OCI-M2 (cell line): ENCODE data around the gene INHBC.
"Not testable (repeated sequence)": the region's sequence is repeated elsewhere in the genome, so short reads cannot be mapped to it uniquely, and the experiment has no call there.

Source experiments
- DNase-seq: peaks from one replicate; lab custom pipeline; 2025; ENCODE audit not compliant: unreplicated experiment; lab: John Stamatoyannopoulos, UW

INHBC gene

DNA sequence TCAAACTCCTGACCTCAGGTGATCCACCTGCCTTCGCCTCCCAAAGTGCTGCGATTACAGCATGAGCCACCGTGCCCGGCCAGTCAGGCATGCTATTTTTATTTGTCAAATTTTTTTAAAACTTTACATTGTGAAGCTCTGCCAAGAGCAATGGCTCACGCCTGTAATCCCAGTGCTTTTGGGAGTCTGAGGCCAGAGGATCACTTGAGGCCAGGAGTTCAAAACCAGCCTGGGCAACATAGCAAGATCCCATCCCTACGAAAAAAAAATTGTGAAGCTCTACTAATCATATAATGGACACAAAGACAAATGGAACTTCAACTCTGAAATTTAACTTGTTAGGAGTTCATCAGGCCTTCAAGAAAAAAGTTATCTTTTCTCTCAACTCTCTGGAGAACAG, 5.6 kb upstream of the INHBC start:
- no peak for DNase-seq

DNA sequence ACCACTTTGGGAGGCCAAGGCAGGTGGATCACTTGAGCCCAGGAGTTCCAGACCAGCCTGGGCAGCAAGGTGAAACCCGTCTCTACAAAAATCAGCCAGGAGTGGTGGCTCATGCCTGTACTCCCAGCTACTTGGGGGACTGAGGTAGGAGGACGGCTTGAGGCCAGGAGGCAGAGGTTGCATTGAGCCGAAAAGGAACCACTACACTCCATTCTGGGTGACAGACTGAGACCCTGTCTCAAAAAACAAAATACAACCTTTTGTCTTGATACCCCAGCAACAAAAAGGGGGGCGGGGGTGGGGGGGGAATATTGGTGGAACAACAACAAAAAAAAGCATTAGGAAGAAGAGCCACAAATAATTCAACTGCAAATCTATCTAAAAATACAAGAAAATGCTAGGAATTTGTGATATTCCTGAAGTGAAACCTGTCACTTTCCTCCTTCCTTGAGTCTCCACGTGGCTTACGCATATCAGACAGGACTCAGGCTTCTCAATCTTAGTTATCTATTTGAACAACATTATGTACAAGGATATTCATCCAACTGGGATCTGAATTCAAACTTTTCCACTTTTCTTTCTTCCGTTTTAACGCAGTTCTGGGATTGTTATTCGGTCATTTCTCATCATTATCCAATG, 5.0 kb upstream of the INHBC start:
- no peak for DNase-seq

DNA sequence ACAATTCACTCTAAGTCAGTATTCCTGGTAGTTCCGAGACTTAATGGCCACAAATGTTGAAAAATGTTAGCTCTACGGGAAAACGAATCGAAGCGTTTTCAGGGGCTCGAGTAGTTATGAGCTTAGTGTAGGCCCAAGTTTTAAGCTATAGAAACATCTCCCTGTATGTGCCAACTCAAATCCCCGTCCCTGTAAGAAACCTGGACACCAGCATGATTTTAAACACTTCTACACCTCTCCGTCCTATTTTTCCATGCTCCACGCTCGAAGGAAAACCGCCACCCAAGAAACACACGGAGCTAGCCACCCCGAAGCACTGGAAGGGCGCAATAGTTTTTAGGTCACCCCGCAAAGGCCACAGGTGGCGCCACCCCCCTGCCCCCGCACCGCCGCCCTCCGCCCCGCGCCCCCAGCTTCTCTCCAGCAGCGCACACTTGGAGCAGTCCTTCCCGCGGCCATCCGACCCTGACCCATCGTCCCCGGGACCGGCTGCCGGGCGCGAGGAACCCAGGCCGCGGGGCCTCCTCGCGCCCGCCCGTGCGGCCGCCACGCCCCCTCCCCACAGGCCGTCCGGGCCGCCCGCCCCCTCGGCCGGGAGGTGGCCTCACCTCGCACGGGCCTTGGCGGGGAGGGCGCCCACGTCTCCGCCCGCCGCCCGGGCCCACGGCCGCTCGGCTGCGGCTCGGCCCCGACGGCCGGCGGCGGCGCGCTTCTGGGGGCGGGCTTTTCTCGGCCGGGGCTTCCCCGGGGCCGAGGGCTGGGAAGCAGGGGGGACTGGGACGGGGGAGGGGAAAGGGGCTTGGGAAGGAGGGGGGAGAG, 4.3 kb upstream of the INHBC start:
- DNase-seq = no peak

DNA sequence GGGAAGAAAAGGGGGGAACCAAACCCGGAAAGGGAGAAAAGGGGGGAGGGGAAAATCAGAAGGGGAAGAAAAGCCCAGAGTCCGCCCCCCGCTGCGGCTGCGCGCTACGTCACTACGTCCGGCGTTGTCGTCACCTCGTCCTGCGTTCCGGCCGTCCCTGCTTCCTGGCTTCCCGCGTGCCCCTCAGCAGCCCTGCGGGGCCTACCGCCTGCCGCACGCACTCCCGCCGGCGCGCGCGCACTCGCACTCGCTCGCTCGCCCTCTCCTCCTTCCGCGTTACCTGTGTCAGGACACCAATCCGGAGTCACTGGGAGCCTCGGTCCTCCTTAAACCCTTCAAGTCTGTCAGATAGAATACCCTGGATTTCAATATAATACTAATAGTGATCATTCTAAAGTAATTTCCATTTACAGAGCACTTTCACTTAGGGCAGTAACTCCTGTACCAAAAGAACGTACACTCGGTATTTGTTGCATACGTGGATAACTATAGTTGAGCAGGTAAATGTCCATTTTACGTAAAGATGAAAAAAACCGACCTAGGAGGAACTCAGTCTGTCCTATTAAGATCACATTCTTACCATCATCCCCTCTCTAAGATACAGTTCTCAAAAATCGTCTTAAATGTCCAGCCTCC, 3.5 kb upstream of the INHBC start, which contains the start of gene R3HDM2:
Gene R3HDM2 (minus strand): TSS at position 113 of the 636 bp plus-strand sequence. CDS start 120,615 bp downstream, outside the sequence.
- DNase-seq = peak; percentile 73

DNA sequence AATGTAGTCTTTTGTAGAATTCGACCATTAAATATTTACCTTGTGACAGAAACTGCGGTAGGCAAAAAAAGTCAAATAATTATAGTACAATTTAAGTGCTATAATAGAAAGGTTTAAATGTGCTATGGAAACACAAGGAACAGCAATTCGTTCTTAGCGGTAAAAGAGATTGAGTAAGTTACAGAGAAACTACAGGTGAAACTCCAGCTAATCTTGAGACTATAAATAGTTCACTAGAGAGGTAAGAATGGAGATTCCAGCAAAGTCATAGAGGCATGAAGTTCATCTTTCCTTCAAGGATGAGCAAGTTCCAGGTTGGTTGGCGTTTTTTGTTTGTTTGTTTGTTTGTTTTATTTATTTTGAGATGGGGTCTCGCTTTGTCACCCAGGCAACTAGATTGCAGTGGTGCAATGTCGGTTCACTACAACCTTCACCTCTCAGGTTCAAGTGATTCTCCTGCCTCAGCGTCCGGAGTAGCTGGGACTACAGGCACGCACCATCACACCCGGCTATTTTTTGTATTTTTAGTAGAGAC, 2.9 kb upstream of the INHBC start:
- DNase-seq = no peak

DNA sequence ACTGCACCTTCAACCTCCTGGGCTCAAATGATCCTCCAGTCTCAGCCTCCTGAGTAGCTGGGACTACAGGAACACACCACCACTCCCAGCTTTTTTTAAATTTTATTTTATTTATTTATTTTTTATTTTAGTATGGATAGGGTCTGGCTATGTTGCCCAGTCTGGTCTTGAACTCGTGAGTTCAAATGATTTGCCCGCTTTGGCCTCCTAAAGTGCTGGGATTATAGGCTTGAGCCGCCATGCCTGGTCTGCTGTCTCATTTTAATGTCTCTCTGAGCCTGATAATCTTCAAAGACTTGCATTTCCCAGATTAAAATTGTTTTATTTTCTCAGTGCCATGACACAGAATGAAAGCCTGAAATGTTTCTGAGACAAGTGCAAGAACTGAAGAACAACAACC, 1.2 kb upstream of the INHBC start:
- no peak for DNase-seq

DNA sequence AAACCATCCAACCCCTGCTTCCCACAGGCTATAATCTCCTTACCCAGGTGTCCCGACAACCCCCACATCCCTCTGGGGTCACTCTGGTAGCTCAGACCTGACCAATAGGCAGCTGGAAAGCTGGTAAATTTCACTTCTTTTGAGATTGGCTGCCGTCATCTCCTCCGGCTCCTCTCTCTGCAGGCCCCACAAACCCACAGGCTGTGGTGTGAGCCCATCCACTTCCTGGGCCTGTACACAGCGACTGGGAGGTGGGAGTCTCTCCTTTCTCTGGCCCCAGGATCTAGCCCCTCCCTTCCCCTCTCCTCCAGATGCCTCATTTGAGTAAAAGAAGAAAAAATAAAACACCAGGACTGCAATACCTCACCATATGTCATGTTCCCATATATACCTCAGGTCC, 709 bp downstream of the INHBC start:
- DNase-seq = no peak

DNA sequence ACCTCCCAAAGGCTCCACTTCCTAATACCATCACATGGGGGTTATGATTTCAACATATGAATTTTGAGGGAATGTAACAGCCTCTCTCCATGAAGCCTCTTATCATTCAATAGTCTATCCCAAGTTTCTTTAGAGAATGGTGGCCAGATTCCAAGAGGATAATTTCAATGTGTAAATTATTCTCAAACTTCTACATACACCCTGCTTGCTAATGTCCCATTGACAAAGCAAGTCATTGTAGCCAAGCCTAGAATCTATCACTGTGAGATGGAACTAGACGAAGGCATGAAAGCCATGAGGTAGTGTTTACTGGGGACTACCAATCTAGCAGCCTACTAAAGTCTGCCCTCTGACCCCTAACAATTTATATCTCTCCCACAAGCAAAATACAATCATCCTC, 3.8 kb downstream of the INHBC start:
- DNase-seq = no peak

DNA sequence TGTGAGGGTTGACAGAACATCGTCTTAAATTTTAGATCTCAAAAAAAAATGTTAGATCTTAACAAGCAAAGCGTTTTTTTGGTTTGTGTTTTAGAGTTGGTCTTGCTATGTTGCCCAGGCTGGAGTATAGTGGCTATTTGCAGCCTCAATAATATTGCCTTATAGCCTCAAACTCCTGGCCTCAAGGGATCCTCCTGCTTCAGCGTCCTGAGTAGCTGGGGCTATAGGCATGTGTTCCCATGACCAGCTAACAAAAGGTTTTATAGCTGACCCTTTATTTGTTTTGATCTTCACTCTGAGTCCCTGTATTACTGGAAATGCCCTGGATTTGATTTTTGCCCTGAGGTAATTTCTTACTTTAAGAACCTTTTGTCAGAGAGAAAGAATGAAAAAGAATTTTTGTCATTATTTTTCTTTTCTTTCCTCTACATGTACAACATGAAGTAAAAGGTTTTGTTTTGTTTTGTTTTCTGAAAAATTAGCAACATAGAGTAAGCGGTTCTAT, 5.2 kb downstream of the INHBC start:
- DNase-seq = no peak

DNA sequence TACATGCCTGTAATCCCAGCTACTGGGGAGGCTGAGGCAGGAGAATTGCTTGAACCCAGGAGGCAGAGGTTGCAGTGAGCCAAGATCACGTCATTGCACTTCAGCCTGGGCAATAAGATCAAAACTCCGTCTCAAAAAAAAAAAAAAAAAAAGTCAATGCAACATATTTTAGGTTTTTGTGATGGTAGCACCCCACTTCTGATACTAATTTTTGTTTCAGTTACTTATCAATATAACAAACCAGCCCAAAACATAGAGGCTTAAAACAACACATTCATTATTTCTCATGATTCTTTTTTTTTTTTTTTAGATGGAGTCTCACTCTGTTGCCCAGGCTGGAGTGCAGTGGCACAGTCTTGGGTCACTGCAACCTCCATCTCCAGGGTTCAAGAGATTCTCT, 6.8 kb downstream of the INHBC start:
- not testable (repeated sequence) for DNase-seq

DNA sequence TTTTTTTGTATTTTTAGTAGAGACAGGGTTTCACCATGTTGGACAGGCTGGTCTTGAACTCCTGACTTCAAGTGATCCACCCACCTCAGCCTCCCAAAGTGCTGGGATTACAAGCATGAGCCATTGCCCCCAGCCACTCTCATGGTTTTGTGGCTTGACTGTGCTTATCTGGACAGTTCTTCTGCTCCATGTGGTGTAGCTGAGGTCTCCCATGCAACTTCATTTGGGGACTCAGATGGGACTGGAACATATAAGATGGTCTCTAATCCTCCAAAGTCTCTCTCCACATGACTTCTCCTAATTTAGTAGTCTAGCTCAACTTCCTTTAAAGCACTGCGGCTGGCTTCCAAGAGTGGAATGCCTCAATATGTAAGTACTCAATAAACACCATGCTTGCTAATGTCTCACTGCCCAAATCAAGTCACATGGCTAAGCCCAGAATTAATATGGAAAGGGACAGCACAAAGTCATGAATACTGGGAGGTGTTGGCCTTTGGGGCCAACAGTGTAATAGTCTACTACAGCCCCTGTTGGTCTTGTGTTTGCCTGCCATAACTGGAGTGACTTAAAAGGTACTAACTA, 7.4 kb downstream of the INHBC start:
- DNase-seq = no peak

DNA sequence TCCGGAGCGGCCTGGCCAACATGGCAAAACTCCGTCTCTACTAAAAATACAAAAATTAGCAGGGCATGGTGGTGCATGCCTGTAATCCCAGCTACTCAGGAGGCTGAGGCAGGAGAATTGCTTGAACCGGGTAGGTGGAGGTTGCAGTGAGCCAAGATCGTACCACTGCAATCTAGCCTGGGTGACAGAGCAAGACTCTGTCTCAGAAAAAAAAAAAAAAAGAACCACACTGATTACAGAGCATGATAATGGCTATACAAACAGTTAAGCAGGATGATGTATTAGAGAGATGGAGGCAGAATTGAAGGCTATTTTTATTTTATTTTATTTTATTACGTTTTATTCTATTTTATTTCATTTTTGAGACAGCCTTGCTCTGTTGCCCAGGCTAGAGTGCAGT, 9.8 kb downstream of the INHBC start:
- DNase-seq = not testable (repeated sequence)

DNA sequence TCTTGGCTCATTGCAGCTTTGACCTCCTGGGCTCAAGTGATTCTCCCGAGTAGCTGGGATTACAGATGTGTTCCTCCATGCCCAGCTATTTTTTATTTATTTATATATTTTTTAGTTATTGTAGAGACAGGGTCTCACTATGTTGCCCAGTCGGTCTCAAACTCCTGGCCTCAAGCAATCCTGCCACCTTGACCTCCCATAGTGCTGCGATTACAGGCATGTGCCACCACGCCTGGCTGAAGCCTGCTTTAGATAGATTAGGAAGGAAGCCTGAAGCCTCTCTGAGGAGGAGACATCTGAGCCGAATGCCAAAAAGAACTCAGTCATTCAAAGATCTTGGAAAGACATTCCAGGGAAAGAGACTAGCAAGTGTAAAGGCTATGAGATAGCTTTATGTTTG, 10.2 kb downstream of the INHBC start:
- no peak for DNase-seq

DNA sequence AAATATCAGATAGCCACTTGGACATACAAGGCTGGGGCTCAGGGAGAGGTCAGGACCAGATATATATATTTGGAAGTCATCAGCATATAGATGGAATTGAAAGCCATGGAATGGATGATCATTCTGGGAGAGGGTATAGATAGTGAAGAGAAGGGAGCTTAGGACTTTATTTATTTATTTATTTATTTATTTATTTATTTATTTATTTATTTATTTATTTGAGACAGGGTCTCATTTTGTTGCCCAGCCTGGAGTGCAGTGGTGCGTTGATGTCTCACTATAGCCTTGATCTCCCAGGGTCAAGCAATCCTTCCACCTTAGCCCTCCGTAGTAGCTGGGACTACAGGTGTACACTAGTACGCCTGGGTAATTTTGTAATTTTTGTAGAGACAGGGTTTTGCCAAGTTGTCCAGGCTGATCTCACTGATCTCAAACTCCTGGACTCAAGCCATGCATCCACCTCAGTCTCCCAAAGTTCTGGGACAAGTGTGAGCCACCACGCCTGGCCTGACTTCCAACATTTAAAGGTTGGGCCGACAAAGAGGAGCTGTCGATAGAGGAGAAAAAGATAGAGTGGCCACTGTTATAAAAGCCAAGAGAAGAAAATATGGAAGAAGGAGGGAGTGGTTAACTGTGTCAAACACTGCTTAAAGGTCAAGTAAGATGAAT, 11.8 kb downstream of the INHBC start:
- DNase-seq = no peak

DNA sequence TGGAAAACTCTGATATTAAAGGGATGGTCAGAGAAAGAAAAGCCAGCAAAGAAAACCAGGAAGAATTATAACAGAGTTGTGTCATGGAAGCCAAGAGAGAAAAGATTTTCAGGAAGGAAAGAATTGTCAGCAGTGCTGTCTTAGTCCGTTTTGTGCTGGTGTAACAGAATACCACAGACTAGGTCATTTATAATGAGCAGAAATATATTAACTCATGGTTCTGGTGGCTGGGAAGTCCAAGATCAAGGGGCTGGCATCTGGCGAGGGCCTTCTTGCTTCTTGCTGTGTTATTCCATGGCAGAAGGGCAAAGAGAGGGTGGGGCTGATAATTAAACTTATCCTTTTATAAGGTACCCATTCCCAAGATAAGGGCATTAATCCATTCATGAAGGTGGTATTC, 14.1 kb downstream of the INHBC start:
- no peak for DNase-seq

DNA sequence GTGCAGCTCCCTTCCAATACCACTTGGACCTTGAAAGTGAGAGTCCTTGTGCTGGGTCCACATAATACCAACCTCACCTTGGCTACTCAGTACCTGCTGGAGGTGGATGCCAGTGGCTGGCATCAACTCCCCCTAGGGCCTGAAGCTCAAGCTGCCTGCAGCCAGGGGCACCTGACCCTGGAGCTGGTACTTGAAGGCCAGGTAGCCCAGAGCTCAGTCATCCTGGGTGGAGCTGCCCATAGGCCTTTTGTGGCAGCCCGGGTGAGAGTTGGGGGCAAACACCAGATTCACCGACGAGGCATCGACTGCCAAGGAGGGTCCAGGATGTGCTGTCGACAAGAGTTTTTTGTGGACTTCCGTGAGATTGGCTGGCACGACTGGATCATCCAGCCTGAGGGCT, 14.8 kb downstream of the INHBC start:
- DNase-seq = no peak

DNA sequence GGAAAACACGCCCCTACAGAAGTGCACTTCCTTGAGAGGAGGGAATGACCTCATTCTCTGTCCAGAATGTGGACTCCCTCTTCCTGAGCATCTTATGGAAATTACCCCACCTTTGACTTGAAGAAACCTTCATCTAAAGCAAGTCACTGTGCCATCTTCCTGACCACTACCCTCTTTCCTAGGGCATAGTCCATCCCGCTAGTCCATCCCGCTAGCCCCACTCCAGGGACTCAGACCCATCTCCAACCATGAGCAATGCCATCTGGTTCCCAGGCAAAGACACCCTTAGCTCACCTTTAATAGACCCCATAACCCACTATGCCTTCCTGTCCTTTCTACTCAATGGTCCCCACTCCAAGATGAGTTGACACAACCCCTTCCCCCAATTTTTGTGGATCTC, 15.5 kb downstream of the INHBC start:
- no peak for DNase-seq

DNA sequence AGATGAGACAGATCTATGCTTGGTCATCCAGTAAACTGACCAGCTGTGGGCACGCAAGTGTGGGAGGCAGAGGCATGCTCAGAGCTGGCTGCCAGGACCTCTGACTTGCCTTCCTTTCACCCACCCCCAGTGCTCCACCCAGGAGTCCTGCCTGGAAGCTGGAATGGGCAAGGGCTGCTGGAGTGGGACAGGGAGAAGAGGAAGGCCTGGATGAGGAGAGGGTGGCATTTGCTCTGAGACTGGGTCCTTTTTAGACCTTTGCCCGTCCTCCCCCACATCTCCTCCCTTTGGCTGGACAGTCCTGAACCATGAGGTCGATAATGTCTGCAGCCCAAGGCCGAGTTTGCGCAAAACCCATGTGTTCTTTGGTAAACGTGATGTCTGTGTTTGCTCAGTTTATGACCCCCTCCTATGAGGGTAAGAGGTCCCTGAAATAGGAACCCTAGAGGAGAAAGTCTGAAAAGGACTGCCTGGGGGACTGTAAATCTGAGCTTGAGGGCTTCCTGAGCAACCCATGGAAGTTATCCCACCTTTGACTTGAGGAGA, 16.7 kb downstream of the INHBC start:
- DNase-seq = no peak

DNA sequence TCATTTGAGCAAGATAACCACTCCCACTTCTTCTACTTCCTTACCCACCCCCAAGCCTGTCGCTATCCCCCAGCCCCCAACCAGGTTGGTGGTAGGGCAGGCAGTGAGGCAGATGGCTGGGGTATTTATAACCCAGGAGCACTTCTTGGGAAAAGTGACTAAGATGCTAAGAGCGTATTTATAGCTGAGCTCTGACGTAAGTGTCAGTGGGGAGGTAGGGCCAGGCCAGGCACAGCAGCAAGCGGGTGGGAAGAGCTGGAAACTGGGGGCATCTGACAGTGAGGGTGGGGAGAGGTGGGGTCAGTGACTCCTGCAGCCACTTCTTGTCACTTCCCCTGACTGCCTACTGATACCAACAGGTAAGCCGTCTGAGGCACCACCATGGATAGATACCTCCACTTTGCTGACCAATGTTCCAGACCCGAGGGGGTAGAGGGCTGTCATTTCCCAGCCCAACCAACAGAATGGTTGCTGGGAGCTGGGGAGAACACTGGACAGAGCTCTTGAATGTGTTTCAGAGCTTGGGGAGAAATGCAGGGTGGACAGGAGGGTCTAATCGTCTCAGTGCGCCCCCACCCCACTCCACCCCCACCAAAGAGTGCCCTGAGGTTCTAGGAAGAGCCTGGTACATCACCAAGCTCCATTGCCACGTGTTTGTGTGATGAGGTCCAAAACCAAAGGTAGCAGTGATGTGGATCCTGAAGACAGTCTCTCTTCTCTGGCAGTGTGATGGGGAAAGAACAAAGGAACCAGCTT, 17.8 kb downstream of the INHBC start:
- no peak for DNase-seq
